AG04449 (cell line): ENCODE data around the gene KCNQ5.

Source experiments
- CTCF ChIA-PET: fragments of 350-600 bp; formaldehyde crosslinking; extraction: SDS; loops from one replicate; lab custom pipeline; 2021; ENCODE audit warnings: antibody characterized with exemption; lab: Yijun Ruan, JAX
- POLR2A ChIA-PET: fragments of 400-600, 350-600 bp; formaldehyde crosslinking; extraction: SDS; loops from one replicate; lab custom pipeline; 2020; ENCODE audit warnings: antibody characterized with exemption, inconsistent platforms; lab: Yijun Ruan, JAX
- DNase-seq: peaks from one replicate; pipeline ENCODE4 v3.0.0-alpha.2; 2010; ENCODE audit warnings: low read depth, low spot score
- H3K4me3 ChIP-seq: 2 replicates; pipeline ENCODE4 v1.5.1; 2011; ENCODE audit warnings: low read depth, mild to moderate bottlenecking, control low read depth, low read length
- TF ChIP-seq, protein P1 (sequence below): IDR thresholded peaks from one replicate; pipeline ENCODE4 v1.5.1; 2011; ENCODE audit warnings: mild to moderate bottlenecking, moderate library complexity, low read length, control low read depth, inconsistent platforms; ENCODE audit not compliant: insufficient read depth; ENCODE audit errors: missing control alignments

The KCNQ5 gene

DNA sequence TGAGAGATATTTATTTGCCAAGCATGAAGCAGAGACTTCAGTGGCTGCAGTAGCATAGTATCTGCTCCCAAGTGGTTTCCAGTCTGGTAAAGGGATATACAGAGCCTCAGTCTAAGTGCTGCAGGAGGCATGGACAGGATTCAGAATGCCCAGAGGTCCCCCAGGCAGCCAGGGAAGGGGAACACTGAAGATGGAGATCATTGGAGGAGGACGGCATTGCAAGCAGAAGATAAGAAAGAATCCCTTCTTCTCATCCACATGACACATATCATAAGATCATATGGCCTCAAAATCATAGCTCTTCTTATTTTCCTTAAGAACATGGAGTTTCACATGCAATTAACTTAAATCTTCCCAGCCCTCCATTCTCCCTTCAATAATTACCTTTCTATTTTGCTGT, 136.1 kb downstream of the KCNQ5 start:
- DNase-seq: no peak
- ChIA-PET POLR2A (no interaction called here), CTCF (interaction anchor here (1.3 kb wide), 1 partner anchor 12 kb away, joined by 3 read pairs; no protein-coding TSS in a partner anchor)
- no peak overlapping the region for H3K4me3 ChIP-seq
- TF ChIP-seq, protein P1, sequence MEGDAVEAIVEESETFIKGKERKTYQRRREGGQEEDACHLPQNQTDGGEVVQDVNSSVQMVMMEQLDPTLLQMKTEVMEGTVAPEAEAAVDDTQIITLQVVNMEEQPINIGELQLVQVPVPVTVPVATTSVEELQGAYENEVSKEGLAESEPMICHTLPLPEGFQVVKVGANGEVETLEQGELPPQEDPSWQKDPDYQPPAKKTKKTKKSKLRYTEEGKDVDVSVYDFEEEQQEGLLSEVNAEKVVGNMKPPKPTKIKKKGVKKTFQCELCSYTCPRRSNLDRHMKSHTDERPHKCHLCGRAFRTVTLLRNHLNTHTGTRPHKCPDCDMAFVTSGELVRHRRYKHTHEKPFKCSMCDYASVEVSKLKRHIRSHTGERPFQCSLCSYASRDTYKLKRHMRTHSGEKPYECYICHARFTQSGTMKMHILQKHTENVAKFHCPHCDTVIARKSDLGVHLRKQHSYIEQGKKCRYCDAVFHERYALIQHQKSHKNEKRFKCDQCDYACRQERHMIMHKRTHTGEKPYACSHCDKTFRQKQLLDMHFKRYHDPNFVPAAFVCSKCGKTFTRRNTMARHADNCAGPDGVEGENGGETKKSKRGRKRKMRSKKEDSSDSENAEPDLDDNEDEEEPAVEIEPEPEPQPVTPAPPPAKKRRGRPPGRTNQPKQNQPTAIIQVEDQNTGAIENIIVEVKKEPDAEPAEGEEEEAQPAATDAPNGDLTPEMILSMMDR: no peak

DNA sequence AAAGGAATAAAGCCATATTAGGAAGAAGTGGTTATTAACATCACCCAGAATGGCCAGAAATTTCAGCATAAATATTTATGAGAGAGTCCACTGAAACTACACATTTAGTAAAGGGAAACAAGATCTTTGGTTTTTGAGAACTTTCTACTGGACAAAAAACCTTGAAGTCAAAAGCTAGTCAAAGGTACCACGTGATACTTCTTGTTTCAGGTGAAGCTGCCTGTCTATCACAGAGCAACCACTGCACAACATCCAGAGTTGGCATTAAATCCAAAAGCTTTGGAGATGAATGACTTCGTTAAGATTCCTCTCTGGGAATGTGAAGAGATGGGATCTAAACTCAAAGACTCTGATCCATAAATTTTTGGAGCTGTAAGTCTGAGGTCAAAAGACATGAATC, 137.0 kb downstream of the KCNQ5 start:
- CTCF ChIA-PET: interaction anchor here (0.7 to 1.4 kb wide), 3 partner anchors 9 to 14 kb away, joined by 3 to 6 read pairs (median 4); no protein-coding TSS in a partner anchor
- POLR2A ChIA-PET: no interaction called here
- no peak for DNase-seq
- TF ChIP-seq, protein P1: no peak
- no peak overlapping the region for H3K4me3 ChIP-seq

DNA sequence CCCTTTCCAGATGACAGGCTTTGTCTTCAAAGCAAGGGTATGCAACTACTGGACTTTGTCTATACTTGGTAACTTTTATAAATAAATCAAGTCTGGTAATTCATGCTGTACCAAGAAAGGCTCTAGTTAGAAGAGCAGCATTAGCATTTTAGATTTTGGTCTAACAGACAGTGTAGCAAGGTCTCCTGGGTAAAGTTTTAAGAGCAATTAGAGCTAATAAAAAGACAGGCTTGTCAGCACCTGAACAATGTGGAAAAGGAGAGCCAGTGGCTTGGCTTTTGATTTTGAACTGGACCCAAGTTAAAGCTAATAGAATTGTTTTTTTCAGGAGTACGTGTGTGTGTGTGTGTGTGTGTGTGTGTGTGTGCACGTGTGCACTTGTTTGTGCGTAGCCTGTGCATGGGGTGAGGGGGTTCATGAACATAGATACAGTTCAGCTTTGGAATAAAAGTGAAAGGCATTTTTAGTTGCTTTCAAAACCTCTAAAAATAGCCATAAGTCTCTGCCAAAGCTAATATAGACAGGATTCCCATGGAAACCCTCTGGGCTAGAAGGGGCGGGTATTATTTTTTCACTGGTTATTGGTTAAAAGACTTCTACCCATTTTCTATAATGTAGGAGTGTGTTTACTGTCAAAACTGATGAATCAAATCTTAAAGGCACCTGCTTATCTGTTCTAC, 138.4 kb downstream of the KCNQ5 start:
- no peak for DNase-seq
- H3K4me3 ChIP-seq: no peak overlapping the region
- CTCF ChIA-PET: interaction anchor here (1.3 to 1.4 kb wide), 2 partner anchors 10 to 136 kb away, joined by 3 read pairs; no protein-coding TSS in a partner anchor
- TF ChIP-seq, protein P1: no peak
- POLR2A ChIA-PET: no interaction called here

DNA sequence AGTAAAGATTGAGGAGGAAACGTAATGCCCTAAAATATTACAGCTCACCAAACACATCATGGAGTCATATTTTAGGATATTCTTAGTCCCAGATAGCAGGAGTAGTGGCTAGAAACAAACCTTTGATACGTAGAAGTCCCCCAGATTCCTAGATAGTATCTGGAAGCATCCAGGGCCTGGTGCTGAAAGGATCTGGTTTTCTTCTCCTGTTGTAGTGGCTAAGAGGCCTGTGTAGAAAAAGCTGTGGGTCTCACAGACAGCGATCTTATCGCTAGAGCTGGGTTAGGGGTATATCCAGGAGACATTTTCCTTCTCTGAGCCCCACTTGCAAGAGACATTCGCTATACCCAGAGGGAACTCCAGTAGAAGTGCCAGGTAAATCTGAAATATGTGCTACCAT, 139.9 kb downstream of the KCNQ5 start:
- ChIA-PET CTCF (no interaction called here), POLR2A (no interaction called here)
- TF ChIP-seq, protein P1: no peak

DNA sequence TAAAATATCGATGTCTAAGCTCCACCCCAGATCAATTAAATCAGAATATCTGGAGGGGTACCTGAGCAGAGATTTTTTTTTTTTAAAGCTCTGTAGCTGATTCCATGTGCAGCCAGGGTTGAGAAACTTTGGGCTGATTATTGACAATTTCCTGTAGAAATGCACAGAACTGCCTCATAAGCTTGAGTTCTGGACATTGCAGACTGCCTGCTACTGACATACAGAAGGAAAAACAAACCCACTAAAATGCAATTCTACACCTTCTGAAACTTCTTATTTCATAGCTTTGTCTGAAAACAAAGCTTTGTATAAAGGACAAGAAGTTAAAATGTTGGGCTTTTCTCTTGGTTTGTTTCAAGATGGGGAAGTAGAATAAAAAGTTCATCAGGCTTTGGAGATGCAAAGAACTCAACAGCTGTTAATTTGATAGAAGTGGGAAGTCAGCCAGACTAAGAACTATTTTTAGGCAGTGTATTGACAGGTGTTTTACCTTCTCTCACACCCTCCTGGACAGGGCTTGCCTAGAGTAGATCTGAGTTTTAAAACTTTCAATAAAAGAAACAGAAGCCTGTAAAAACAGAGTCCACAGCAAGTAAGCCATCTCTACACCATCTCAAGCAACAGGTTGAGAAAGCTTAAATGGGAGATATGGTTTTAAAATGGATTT, 147.7 kb downstream of the KCNQ5 start:
- TF ChIP-seq, protein P1: no peak
- H3K4me3 ChIP-seq: no peak overlapping the region
- CTCF ChIA-PET: interaction anchor here (0.9 to 1.3 kb wide), 2 partner anchors 12 to 14 kb away, joined by 3 read pairs; no protein-coding TSS in a partner anchor
- POLR2A ChIA-PET: no interaction called here
- DNase-seq: no peak

More for the DNA sequence above, 139.9 kb downstream of the KCNQ5 start:
- no peak for DNase-seq
- no peak overlapping the region for H3K4me3 ChIP-seq

DNA sequence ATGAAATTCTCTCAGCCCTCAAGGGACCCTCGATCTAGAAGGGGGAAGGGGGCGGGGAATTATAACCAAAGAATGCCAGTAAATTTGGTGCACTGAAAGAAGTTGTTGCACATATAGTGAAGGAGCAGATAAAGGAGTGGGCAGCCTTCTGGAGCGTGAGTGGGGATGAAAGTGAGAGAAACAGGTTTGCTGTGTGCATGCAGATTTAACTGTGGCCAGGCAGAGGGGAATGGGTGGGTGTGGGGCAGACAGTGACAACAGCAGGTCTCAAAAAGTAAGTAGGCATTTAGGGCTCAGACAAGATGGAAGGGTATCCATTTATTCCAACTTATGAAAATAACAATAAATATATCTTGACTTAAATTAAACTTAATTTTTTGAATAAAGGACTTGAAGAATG, 149.1 kb downstream of the KCNQ5 start:
- ChIA-PET POLR2A (no interaction called here), CTCF (interaction anchor here (0.8 kb wide), 1 partner anchor 11 kb away, joined by 3 read pairs; no protein-coding TSS in a partner anchor)
- TF ChIP-seq, protein P1: no peak
- DNase-seq: no peak
- H3K4me3 ChIP-seq: no peak overlapping the region
